ENCODE data around the gene SESN1.
"Not testable (repeated sequence)": the region's sequence is repeated elsewhere in the genome, so short reads cannot be mapped to it uniquely, and the experiment has no call there.

GRCh38 chr6:109084146-109084545 is 10.5 kb downstream of the SESN1 start:
- not testable (repeated sequence) for TF ChIP-seq TOX (CRISPR knock-in tag; IDR thresholded peaks at IDR 0.05; ENCODE audit: borderline replicate concordance); SNAI2 (CRISPR knock-in tag; IDR thresholded peaks at IDR 0.05); ZNF8 (CRISPR knock-in tag; IDR thresholded peaks at IDR 0.05); RARB (CRISPR knock-in tag; IDR thresholded peaks at IDR 0.05); OSR1 (CRISPR knock-in tag; IDR thresholded peaks at IDR 0.05); GLIS3 (CRISPR knock-in tag; IDR thresholded peaks at IDR 0.05); PATZ1 (CRISPR knock-in tag; IDR thresholded peaks at IDR 0.05; ENCODE audit: borderline replicate concordance); ARNTL (CRISPR knock-in tag; IDR thresholded peaks at IDR 0.05; ENCODE audit: borderline replicate concordance, low read depth); CREB5 (CRISPR knock-in tag; IDR thresholded peaks at IDR 0.05; ENCODE audit: low read depth)
